ENCODE measurements around the gene SPATA31C1.

Gene SPATA31C1

GRCh38 chr9:87878989-87879511 lies 38.7 kb upstream of the SPATA31C1 start:
- Mint-ChIP-seq H3K4me1 (peaks cover 20% of the 10 kb centered on the region), H3K27ac (no peak overlapping the region), H3K36me3 (ENCODE audit: low read depth) (no peaks in the 10 kb centered on the region), H3K4me3 (no peak overlapping the region), H3K9me3 (peaks cover 11% of the 10 kb centered on the region), H3K27me3 (ENCODE audit: low read depth, poor library complexity) (peaks cover 22% of the 10 kb centered on the region)
- DNase-seq: no peak
- TF ChIP-seq CTCF (IDR thresholded peaks at IDR 0.05): no peak

GRCh38 chr9:87880116-87880515 lies 37.6 kb upstream of the SPATA31C1 start:
- H3K36me3 Mint-ChIP-seq (ENCODE audit: low read depth): no peaks in the 10 kb centered on the region
- TF ChIP-seq CTCF (IDR thresholded peaks at IDR 0.05): no peak
- H3K27ac Mint-ChIP-seq: no peak overlapping the region
- H3K27me3 Mint-ChIP-seq (ENCODE audit: low read depth, poor library complexity): peaks cover 22% of the 10 kb centered on the region
- no peak overlapping the region for H3K4me3 Mint-ChIP-seq
- peaks cover 14% of the 10 kb centered on the region for H3K4me1 Mint-ChIP-seq
- peaks cover 11% of the 10 kb centered on the region for H3K9me3 Mint-ChIP-seq
- no peak for DNase-seq

- peaks cover 14% of the 10 kb centered on the region for H3K4me1 Mint-ChIP-seq
- peaks cover 11% of the 10 kb centered on the region for H3K9me3 Mint-ChIP-seq
- H3K27me3 Mint-ChIP-seq (ENCODE audit: low read depth, poor library complexity): peaks cover 19% of the 10 kb centered on the region
- H3K36me3 Mint-ChIP-seq (ENCODE audit: low read depth): no peaks in the 10 kb centered on the region
- DNase-seq: no peak
- no peak for TF ChIP-seq CTCF (IDR thresholded peaks at IDR 0.05)
- H3K27ac Mint-ChIP-seq: no peak overlapping the region
- H3K4me3 Mint-ChIP-seq: no peak overlapping the region
Observed at GRCh38 chr9:87880683-87881082, 37.1 kb upstream of the SPATA31C1 start.

- no peak for DNase-seq
- Mint-ChIP-seq H3K4me3 (no peak within 1 kb of the TSS), H3K36me3 (ENCODE audit: low read depth) (no peaks in the 10 kb centered on the region), H3K27me3 (ENCODE audit: low read depth, poor library complexity) (peaks cover 11% of the 10 kb centered on the region), H3K27ac (no peak within 1 kb of the TSS), H3K4me1 (peaks cover 14% of the 10 kb centered on the region), H3K9me3 (peaks cover 5% of the 10 kb centered on the region)
- TF ChIP-seq CTCF (IDR thresholded peaks at IDR 0.05): no peak
Observed at GRCh38 chr9:87882627-87883026, 35.1 kb upstream of the SPATA31C1 start, which contains the start of gene SPATA31E1. SPATA31E1 (plus strand) TSS chr9:87882877; CDS start chr9:87882892, 15 bp downstream.

- H3K36me3 Mint-ChIP-seq (ENCODE audit: low read depth): no peaks in the 10 kb centered on the region
- H3K4me1 Mint-ChIP-seq: peaks cover 19% of the 10 kb centered on the region
- H3K9me3 Mint-ChIP-seq: peaks cover 4% of the 10 kb centered on the region
- H3K4me3 Mint-ChIP-seq: no peak overlapping the region
- DNase-seq: no peak
- TF ChIP-seq CTCF (IDR thresholded peaks at IDR 0.05): no peak
- H3K27ac Mint-ChIP-seq: no peak overlapping the region
- H3K27me3 Mint-ChIP-seq (ENCODE audit: low read depth, poor library complexity): peaks cover 11% of the 10 kb centered on the region
Observed at GRCh38 chr9:87883274-87883673, 34.5 kb upstream of the SPATA31C1 start.

GRCh38 chr9:87883990-87884389 lies 33.8 kb upstream of the SPATA31C1 start:
- Mint-ChIP-seq H3K4me1 (peaks cover 19% of the 10 kb centered on the region), H3K9me3 (no peaks in the 10 kb centered on the region), H3K36me3 (ENCODE audit: low read depth) (no peaks in the 10 kb centered on the region), H3K27ac (no peak overlapping the region), H3K27me3 (ENCODE audit: low read depth, poor library complexity) (peaks cover 11% of the 10 kb centered on the region), H3K4me3 (no peak overlapping the region)
- DNase-seq: peak; percentile 34
- no peak for TF ChIP-seq CTCF (IDR thresholded peaks at IDR 0.05)

All from nephron progenitor cell (in vitro differentiated cells).